Colon (tissue), 2 donors: Measurements from ENCODE around the gene DEFB113.

Experiments
- FAIRE-seq: peaks from 2 replicates; lab custom pipeline; 2012; peaks lifted over from hg19 to GRCh38; lab: Jason Lieb, UNC
- donor health status: control.
- donor health status: control.

DEFB113 gene

DNA sequence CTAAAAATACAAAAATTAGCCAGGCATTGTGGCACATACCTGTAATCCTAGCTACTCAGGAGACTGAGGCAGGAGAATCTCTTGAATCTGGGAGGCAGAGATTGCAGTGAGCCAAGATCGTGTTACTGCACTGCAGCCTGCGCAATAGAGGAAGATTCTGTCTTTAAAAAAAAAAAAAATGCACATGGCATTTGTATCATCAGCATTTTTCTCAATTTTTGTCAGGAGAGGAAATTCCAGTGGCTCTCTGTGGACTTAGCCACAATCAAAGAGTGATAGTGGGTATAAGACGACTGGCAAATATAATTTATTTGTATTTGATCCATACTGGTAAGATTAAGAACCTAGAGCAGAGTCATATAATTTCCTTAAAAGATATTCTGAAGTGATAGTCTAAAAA is 34.0 kb downstream of the DEFB113 start:
- no peak for FAIRE-seq

DNA sequence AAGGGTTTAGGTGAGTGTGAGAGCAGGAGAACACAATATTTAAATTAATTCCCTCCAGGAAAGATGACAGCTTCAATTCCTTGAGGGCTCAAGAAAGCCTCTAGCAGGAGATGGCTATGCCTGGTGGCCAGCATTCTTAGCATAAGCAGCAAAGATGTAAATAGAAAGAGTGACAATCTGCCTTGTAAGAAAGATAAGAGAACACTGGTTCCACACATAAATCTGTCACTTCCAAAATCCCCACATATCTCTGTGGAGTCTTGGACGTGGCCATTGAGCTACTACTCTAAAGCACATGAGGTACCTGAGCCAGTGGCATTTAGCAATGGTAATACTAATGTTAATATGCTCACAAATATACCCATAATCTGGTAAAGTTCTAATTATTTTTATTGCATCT is 34.7 kb downstream of the DEFB113 start:
- FAIRE-seq, result no peak

DNA sequence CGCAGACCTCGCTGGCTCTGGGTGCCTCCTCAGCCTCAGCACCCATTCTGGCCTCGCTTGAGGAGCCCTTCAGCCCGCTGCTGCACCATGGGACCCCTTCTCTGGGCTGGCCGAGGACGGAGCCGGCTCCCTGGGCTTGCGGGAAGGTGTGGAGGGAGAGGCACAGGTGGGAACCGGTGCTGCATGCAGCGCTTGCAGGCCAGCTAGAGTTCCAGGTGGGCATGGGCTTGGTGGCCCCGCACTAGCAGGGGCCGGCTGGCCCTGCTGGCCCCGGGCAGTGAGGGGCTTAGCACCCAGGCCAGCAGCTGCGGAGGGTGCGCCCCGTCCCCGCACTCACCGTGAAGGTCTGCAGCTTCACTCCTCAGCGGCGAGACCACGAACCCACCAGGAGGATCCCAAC is 35.9 kb downstream of the DEFB113 start:
- FAIRE-seq, result no peak

DNA sequence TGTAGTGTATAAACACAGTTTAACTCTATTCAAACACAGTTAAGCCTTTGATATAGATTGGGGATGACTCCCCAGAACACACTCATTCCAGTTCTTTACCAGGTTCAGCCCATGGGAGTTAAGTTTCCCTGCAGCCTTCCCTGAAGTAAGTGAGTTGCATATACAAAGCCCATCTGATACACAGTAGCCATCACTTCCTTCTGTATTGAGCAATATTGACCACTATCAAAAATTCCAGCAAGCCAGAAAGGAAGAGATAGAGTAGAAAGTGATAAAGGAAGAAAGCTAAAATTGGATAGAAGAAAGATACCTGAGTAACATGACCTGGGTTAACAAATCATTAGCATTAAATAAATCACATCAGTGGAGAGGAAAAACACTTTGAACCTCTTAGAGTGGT is 40.1 kb downstream of the DEFB113 start:
- no peak for FAIRE-seq

DNA sequence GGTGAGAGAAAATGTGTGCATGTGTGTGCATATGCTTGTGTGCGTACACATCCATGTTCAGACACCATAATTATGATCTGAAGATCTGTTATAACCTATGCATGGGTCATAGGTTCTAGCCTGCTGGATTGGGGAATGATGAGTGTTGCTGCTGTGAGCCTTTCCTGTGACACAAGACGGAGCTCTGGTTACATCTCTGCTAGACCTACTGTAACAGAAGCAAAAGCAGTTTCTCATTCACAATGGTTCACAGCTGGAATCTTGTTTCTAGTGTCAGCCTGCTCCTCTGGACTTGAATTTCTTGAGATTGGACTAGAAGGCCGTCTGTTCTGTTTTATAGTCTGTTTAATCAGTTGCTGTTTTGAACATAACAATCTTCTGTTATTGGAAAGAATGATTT is 45.6 kb downstream of the DEFB113 start:
- FAIRE-seq, result no peak

DNA sequence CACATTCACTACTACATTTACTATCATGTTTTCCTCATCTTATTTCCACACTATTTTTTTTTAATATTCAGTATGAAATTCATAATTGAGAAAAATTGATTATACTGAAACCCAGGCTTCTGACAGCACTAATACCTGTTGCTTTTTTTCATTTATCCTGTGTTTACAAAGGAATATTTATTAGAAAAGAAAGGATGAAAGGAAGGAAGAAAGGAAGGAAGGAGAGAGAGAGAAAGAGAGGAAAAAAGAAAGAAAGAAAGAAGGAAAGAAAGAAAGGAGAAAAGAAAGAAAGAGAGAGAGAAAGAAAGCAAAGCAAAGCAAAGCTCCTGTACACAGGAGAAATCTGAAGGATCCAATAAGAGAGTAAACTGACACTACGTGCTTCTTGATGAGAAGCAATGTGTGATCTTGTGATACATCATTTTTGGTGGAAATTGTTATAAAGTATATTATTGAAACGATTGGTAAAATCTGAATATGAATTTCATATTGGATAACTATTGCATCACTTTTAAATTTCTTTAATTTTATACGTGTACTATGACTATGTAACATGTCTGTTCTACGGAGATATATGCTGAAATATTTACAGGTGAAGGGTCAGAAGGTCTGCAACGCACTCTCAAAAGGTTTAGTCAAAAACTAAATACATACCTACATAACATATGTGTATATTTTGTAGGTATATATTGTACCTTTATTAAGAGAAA is 49.3 kb downstream of the DEFB113 start:
- FAIRE-seq, result no peak

DNA sequence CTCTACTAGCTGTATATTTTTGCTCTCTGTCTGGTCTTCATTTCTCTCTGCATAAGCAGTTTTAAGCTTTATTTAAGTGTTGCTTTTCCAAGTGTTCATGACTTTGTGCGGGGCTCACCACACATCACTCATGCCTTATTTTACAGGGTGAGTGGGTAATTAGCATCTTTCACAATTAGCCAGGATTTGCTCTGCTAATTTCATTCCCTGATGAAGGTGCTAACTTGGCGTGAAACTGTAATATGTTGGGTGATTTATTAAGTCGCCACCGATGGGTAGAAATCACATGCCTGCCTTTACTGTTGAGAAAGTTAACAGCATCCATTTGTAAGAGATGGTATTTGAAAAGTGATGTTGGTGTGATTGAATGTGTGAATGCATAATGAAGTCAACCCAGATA is 50.2 kb downstream of the DEFB113 start:
- no peak for FAIRE-seq

DNA sequence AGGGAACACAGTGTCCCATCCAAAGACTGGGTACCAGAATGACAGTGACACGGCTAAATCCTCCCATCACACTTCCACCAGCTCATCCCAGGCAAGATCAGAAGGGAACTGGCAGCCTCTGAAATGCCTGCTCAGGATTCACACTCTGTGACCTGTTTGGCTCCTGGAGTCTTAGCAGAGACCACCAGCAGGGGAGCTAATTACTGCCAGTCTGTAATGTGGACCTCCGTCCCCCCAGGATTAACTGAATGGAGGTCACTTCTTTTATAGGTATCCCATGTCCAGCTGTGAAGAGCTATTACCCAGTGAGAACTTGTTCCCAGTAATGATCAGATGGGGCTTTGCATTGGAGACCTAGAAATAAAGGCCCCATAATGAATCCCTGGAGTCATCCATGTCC is 50.6 kb downstream of the DEFB113 start:
- no peak for FAIRE-seq
